ENCODE data around the gene MTHFS.
"Not testable (repeated sequence)": the region's sequence is repeated elsewhere in the genome, so short reads cannot be mapped to it uniquely, and the experiment has no call there.

DNA sequence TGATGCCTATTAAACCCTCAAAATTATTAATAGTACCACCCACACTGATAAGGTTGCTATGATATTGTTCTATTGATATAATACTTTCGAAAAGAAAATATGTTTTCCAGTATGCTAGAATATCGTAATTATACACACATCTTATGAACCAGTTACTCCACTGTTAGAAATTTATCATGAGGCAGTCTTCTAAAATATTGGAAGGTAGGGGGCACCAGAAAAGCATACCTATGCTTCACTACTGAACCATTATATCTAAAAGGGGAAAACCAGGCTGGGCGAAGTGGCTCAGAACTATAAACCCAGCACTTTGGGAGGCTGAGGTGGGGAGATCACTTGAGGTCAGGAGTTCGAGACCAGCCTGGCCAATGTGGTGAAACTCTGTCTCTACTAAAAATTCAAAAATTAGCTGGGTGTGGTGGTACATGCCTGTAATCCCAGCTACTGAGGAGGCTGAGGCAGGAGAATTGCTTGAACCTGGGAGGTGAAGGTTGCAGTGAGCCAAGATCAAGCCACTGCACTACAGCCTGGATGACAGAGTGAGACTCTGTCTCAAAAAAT lies 4.1 kb upstream of the MTHFS start:
- TF ChIP-seq, protein P1, sequence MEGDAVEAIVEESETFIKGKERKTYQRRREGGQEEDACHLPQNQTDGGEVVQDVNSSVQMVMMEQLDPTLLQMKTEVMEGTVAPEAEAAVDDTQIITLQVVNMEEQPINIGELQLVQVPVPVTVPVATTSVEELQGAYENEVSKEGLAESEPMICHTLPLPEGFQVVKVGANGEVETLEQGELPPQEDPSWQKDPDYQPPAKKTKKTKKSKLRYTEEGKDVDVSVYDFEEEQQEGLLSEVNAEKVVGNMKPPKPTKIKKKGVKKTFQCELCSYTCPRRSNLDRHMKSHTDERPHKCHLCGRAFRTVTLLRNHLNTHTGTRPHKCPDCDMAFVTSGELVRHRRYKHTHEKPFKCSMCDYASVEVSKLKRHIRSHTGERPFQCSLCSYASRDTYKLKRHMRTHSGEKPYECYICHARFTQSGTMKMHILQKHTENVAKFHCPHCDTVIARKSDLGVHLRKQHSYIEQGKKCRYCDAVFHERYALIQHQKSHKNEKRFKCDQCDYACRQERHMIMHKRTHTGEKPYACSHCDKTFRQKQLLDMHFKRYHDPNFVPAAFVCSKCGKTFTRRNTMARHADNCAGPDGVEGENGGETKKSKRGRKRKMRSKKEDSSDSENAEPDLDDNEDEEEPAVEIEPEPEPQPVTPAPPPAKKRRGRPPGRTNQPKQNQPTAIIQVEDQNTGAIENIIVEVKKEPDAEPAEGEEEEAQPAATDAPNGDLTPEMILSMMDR (conservative IDR thresholded peaks at IDR 0.05 in 1 of 2, IDR thresholded peaks at IDR 0.05 in 1 of 2; ENCODE audit: low read depth in 1 of 2, low read length in 2 of 2) = not testable (repeated sequence)
- not testable (repeated sequence) for TF ChIP-seq EZH2 (IDR thresholded peaks at IDR 0.05; ENCODE audit: low read length, missing control alignments)
